GM12891 (cell line): ENCODE data around the gene EFHC2.

ENCODE experiments used
- POLR2A ChIP-seq: IDR thresholded peaks from 2 replicates; pipeline ENCODE4 v1.6.1; 2011; ENCODE audit warnings: low read depth, low read length, control low read depth
- POLR2AphosphoS5 ChIP-seq: IDR thresholded peaks from 2 replicates; pipeline ENCODE4 v1.6.1; 2011; ENCODE audit warnings: low read depth, low read length, control low read depth

GRCh38 chrX:44312421-44312820 lies 31.1 kb downstream of the EFHC2 start:
- TF ChIP-seq POLR2AphosphoS5 (no peak), POLR2A (no peak)
